GM19035 (cell line): ENCODE results near the gene PNPLA5.

Experiments used
- ATAC-seq: cut with Tn5 transposase; IDR thresholded peaks from one replicate; pipeline ENCODE4 v1.9.1; 2021; ENCODE audit not compliant: unreplicated experiment

Gene PNPLA5

GRCh38 chr22:43857367-43857766, 34.4 kb downstream of the PNPLA5 start:
- ATAC-seq, result no peak

DNA sequence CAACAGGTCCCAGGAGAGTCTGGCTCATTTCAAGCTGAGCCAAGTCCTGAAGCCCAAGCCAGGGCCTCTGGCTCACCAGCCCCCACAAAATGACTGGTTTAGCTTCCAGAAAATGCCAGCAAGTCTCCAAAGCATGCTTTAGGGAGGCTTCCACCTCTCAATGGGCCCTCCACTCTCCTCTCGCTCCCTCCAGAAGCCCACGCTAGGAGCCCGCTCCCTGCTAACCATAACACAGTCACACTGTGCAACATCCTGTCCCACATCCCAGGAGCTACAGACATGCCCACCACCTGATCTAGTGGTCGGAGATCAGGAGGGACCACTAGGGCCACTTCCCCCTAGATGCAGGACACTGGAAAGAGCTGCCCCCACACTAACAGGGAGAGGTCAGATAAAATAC, 36.4 kb downstream of the PNPLA5 start:
- no peak for ATAC-seq

DNA sequence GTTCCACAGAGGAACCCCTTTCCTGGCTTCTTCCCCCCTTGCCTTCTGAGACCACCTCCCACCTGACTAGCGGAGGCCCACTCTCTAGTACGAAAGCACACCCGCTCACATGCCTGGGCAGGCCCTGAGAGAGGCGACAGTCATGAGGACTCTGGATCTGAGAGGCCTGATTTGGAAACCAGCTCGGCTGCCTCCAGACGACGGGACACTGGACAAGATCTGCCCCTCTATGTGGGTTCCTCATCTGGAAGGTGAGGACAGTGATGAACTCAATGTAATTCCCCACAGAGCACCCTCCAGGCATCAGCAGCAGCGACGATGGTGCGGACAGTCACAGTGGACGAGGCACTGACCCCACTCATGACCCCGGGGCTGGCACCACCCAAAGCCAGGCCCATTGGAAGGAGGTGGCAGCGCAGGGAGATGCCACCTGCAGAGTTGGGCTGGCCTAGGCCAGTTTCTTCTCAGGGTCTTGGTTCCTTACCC, 37.0 kb downstream of the PNPLA5 start:
- no peak for ATAC-seq

- no peak for ATAC-seq
Observed at GRCh38 chr22:43854121-43854785, 37.6 kb downstream of the PNPLA5 start.

- no peak for ATAC-seq
Observed at GRCh38 chr22:43853328-43853931, 38.4 kb downstream of the PNPLA5 start.

DNA sequence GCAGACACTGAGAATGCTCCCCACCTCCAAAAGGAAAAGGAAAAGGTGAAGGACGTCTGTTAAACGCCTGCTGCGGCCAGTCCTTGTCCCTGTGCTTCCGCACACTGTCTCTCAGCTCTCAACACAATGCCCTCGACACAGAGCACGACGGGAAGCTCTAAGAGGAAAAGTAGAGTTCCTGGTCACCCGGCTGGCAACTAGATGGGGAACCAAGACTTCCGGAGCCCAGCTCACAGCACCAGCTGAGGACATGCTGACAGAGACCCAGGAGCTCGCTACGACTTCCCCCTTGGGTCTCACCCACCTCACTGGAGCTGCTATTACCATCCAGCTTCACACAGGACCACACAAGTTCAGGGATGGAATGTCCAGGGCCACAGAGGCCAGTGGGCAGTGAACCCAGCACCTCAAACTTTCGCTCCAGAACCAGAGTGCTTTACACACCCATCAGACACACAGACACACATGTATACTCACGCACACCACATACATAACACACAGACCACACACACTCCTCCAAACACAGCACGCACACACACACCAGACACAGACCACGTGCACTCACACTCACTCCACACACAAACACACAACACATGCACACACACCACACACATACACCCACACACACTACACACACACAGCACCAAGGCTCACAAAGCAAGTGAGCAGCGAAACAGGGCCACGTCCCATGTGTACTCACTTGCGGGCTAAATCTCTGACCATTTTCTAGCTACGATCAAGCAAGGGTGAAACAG, 39.1 kb downstream of the PNPLA5 start:
- ATAC-seq, result no peak

- ATAC-seq, result no peak
Observed at GRCh38 chr22:43851979-43852307, 39.9 kb downstream of the PNPLA5 start.

- ATAC-seq, result no peak
Observed at GRCh38 chr22:43851058-43851978, 40.5 kb downstream of the PNPLA5 start.

DNA sequence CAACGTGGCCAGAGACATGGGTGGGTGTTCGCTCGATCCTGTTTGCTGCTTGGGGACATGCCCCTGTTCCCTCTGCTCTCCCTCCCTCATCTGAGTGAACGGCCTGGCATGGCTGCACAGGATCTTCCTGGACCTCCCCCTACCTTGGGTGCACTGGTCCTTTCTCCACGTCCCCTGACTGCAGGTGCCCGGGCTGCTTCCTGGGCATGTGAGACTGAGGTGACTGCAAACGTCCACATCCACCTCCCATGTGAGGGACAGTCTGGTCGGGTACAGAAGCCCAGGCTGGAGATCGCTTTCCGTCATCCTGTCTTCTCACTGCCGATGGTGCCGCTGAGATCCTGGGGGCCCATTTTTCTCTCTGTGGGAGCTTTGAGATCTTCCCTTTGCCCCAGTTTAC, 41.3 kb downstream of the PNPLA5 start:
- ATAC-seq, result no peak

DNA sequence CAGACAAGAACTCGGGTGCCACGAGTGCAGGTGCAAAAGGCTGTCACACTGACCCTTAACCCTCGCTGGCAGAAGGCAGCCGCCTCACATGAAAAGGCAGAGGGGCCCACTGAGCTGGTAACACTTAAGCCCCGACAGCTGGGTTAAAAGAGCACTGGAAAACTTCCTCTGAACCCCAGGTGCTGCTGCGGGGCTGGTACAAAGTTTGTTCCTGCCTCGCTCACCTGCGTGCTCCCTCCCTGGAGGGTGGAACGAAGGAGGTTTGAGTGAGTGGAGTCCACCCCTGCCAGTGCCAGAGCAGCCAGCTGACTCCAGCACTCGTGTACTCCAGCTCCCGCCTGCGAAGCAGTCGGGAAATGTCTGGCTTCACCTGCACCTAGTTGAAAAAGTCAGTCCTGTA, 42.1 kb downstream of the PNPLA5 start:
- no peak for ATAC-seq

DNA sequence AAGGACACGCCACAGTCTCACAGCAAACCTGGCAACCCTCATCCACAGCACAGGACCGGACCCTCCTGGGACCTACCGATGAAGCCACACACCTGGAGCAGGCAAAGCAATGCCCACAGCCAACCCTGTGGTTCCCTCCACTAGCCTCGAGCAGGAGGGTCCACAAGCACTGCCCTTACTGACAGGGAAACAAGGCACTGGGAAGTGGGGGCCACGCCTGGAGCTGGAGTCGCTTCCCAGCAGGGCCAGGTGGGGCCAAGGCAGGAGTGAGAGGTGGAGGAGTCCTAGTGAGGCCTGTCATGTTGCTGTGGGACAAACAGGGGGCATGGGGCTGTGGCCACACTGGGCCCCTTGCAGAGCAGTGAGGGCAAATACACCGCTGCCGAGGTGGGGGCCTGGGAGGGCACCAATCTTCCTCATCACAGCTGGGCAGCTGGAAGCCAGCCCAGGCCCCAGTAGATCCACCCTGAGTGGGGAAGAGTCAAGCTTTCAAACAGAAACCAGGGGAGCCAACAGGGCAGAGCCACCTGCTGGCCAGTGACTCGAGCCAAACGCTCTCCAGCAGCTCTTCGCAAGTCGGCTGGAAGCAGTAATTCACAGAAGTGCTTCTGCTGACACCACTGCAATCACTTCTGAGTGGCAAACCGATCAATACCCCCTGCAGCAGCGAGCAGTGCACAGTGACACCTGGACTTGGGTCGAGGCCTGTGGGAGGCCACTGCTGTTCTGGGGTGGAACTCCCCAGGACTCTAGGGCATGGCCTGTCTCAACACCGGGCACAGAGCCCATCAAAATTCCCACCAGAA, 43.2 kb downstream of the PNPLA5 start:
- ATAC-seq, result no peak

DNA sequence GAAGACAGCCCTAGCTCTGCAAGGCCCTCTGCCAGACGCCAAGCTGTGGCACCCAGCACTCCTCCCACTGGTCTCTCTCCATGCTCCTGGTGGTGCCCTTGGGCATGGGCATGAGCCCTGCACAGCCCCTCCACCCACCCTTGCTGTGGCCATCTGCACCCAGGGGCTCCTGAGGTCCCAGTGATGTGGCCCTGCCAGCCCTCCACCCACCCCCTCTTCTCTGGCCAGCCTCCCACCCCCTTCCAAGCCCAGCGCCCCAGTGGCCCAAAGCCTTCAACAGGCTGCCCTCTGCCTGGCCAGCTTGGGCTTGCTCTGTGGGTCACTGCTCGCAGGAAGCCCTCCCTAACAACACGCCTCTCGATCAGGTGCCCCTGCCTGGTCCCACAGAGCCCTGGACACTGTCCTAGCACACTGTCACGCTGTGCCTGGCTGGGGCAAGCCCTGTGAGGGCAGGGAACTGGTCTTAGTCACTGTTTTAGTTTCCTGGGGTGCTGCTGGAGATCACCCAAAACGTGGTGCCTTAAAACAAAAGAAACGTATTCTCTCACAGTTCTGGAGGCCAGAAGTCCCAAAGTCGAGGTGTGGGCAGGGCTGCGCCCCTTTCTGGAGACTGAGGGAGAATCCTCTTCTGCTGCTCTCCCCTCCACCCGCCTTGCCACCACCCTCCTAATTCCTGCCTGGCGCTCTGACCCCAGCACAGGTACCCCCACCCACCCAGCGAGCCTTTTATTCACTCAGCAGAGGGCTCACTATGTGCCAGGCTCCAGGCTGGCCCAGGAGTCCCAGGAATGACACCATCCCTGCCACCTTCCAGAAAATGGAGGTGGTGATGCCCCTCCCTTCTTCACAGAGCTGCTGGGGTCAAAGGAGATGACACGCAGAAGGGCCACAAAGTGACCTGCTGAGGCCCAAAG, 44.2 kb downstream of the PNPLA5 start:
- ATAC-seq, result no peak

GRCh38 chr22:43846966-43847365, 44.8 kb downstream of the PNPLA5 start:
- no peak for ATAC-seq

DNA sequence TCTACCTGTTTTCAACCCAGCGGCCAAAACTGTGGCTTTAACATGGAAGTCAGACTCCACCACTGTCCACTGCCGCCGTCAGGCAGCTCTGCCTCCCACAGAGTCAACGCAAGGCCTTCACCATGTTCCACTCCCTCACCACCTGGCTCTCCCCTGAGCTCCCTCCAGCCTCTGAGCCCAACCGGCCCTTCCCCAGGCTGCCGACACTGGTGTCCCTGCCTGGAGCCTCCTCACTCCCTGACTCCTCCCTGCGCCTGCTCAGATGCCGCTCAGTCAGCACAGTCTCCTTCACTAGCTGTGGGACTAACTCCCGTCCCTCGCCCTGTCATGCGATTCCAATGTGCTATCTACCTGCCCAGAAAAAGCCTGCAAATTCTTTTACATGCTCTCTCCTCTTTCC, 45.8 kb downstream of the PNPLA5 start:
- ATAC-seq, result no peak

GRCh38 chr22:43844560-43845545, 47.0 kb downstream of the PNPLA5 start:
- ATAC-seq, result no peak

DNA sequence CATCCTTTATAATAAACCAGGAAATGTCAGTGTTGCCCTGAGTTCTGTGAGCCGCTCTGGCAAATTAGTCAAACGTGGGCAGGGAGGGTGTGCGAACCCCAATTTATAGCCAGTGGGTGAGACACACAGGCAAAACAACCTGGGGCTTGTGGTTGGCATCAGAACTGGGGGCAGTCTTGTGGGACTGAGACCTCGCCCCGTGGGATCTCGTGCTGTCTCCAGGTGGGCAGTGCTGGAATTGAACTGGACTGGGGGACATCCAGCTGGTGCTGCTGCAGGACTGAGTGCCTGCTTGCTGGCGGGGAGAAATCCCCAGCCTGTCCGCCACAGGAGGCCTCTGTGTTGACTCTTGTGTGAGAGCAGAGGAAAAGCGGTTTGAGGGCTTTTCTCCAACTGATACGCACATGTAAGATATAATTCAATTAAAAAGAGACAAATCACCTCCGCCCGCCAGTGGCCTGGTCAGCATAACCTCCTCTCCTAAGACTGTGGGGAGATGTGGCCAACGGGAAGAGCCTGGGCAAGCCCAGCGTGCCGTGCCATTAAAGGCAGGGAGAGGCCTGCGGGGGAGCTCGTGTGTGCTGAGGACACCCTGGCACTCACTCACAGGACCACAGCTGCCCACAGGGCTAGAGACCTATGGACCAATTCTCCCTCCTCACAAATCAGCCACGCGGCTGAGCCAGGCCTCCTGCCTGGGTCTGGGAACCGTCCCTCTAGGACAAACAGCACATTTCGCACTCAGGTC, 47.9 kb downstream of the PNPLA5 start:
- no peak for ATAC-seq

DNA sequence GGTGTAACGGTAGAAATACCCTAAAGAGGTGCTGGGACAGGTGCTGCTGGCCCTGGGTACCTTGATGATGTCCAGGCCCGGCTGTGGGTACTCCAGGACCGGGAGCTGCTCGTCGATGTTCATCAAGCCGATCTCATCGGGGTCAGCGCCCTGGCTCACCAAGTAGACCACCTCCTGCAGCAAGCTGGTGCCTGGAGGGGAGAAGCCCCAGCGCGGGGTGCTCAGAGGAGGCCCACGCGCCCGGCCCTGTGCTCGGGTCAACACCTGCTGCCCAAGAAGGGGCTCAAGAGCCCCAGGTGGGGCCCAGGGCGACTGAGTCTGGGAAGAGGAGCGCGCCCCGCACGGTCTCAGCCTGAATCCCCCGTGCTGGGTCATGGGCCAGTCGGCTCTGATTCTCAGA, 50.1 kb downstream of the PNPLA5 start:
- ATAC-seq, result no peak
